Measurements from ENCODE around the gene ACSL3. TPM values are rescaled to one million over a fixed set of nuclear protein-coding genes. Genes with fewer than 3 reads are reported as not detected.

ACSL3 gene
- total and polyA plus RNA-seq, 7 donors, result 7.9 to 75.7 (median 48.2) TPM

DNA sequence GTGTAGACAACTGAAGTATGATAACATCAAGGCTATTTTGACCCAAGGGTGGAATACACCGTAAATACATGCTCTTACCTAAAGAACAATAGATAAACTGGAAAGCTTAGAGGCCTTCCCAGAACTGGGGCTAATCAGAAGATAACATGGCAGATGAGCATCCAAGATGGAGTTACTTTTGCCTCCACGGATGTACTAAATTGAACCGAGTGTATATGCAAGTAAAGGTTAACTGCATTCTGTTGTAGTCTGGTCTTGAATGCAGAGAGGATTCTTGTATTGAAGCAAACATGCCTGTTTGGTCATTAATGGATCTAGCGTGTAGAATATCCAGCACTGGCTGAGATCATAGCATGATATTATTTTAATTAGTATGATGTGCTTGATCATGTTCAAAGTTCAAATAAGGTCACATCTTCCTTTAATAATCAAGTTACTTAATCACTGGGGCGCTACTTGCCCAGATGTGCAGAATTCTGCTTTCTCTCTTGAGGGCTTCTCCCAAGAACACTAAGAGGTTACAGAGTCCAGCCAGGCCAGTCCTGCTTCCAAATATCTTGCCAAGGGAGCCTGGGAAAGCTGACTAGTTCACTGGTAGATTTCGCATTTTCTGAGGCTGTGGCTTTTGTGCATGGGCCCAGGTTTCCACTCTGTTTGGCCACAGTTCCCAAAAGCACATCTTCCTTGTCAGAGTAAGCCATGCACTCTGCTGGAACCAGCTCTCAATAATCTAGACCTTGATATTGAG, 37.5 kb upstream of the ACSL3 start:
- TF ChIP-seq POLR2A (IDR thresholded peaks at IDR 0.05) (no peak), POLR2AphosphoS5 (IDR thresholded peaks at IDR 0.05) (no peak), CTCF (IDR thresholded peaks at IDR 0.05) (no peak), EP300 (IDR thresholded peaks at IDR 0.05) (no peak)
- DNase-seq, result no peak
- no peaks in the 10 kb centered on the region for H3K9me3 ChIP-seq
- no peaks in the 10 kb centered on the region for H3K4me1 ChIP-seq
- WGBS, 2 donors, result 89 to 95% methylated on average over 6 of the region's 6 CpGs
- no peaks in the 10 kb centered on the region for H3K36me3 ChIP-seq
- H3K27me3 ChIP-seq, result no peaks in the 10 kb centered on the region
- no peak overlapping the region for H3K27ac ChIP-seq
- no peak overlapping the region for H3K4me3 ChIP-seq
- intact Hi-C loops (cut with DNase I), result no loop called here

GRCh38 chr2:222825031-222825430, 35.8 kb upstream of the ACSL3 start:
- DNase-seq, result no peak
- Histone ChIP-seq H3K4me3 (no peak overlapping the region), H3K36me3 (no peaks in the 10 kb centered on the region), H3K9me3 (no peaks in the 10 kb centered on the region), H3K27me3 (no peaks in the 10 kb centered on the region), H3K27ac (no peak overlapping the region), H3K4me1 (no peaks in the 10 kb centered on the region)
- TF ChIP-seq EP300 (IDR thresholded peaks at IDR 0.05), result no peak
- TF ChIP-seq CTCF (IDR thresholded peaks at IDR 0.05), result no peak
- TF ChIP-seq POLR2A (IDR thresholded peaks at IDR 0.05), result no peak
- TF ChIP-seq POLR2AphosphoS5 (IDR thresholded peaks at IDR 0.05), result no peak
- 82 to 85% methylated on average over 1 of the region's 1 CpG for WGBS, 2 donors
- intact Hi-C loops (cut with DNase I), result no loop called here

DNA sequence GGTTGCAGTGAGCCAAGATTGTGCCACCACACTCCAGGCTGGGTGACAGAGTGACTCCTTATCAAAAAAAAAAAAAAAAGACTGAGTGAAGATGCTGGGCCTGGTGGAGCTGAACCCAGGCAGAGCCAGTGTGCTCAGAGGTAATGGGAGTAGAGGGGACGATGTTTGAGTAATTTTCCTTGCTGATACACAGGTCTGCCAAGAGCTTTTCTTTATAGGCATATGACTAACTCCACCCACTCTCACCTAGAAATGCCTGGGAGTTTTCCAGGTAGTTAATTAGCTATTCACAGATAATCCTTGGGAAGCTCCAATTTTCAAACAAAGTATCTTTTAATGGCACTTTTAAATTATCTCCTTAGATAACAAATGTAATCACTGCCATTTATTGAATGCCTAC, 33.4 kb upstream of the ACSL3 start:
- no peaks in the 10 kb centered on the region for H3K4me1 ChIP-seq
- TF ChIP-seq POLR2AphosphoS5 (IDR thresholded peaks at IDR 0.05) (no peak), EP300 (IDR thresholded peaks at IDR 0.05) (no peak), CTCF (IDR thresholded peaks at IDR 0.05) (no peak), POLR2A (IDR thresholded peaks at IDR 0.05) (no peak)
- intact Hi-C loops (cut with DNase I), result no loop called here
- H3K36me3 ChIP-seq, result no peaks in the 10 kb centered on the region
- no peaks in the 10 kb centered on the region for H3K27me3 ChIP-seq
- no peak for DNase-seq
- WGBS, 2 donors, result 32 to 71% methylated on average over 1 of the region's 1 CpG
- H3K27ac ChIP-seq, result no peak overlapping the region
- no peaks in the 10 kb centered on the region for H3K9me3 ChIP-seq
- H3K4me3 ChIP-seq, result no peak overlapping the region

DNA sequence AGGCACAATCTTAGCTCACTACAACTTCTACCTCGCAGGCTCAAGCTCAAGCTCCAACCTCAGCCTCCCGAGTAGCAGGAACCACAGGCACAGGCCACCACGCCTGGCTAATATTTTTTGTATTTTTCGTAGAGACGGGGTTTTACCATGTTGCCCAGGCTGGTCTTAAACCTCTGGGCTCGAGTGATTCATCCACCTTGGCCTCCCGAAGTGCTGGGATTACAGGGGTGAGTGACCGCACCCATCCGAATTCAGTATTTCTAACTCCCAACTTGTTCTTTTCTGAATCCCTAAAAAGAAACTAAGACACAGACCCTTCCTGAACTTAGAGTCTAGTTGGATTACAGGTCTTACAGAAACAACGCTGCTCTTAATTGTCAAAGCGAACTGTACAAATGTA, 32.3 kb upstream of the ACSL3 start:
- 86 to 94% methylated on average over 11 of the region's 11 CpGs for WGBS, 2 donors
- Histone ChIP-seq H3K27ac (no peak overlapping the region), H3K9me3 (no peaks in the 10 kb centered on the region), H3K27me3 (no peaks in the 10 kb centered on the region), H3K36me3 (no peaks in the 10 kb centered on the region), H3K4me3 (no peak overlapping the region), H3K4me1 (no peaks in the 10 kb centered on the region)
- intact Hi-C loops (cut with DNase I), result no loop called here
- no peak for TF ChIP-seq POLR2AphosphoS5 (IDR thresholded peaks at IDR 0.05)
- TF ChIP-seq CTCF (IDR thresholded peaks at IDR 0.05), result no peak
- no peak for TF ChIP-seq EP300 (IDR thresholded peaks at IDR 0.05)
- no peak for TF ChIP-seq POLR2A (IDR thresholded peaks at IDR 0.05)
- DNase-seq, result no peak

GRCh38 chr2:222830164-222830563, 30.7 kb upstream of the ACSL3 start:
- intact Hi-C loops (cut with DNase I), result no loop called here
- 70 to 76% methylated on average over 3 of the region's 3 CpGs for WGBS, 2 donors
- TF ChIP-seq POLR2AphosphoS5 (IDR thresholded peaks at IDR 0.05) (no peak), CTCF (IDR thresholded peaks at IDR 0.05) (no peak), EP300 (IDR thresholded peaks at IDR 0.05) (no peak), POLR2A (IDR thresholded peaks at IDR 0.05) (no peak)
- H3K27me3 ChIP-seq, result no peaks in the 10 kb centered on the region
- no peak overlapping the region for H3K4me3 ChIP-seq
- H3K36me3 ChIP-seq, result no peaks in the 10 kb centered on the region
- H3K9me3 ChIP-seq, result no peaks in the 10 kb centered on the region
- DNase-seq, result no peak
- no peak overlapping the region for H3K27ac ChIP-seq
- no peaks in the 10 kb centered on the region for H3K4me1 ChIP-seq

All from sigmoid colon (tissue), 7 donors.